Osteoblast (primary cell): ENCODE measurements around the gene ADK. TPM values are rescaled to one million over a fixed set of nuclear protein-coding genes. Genes with fewer than 3 reads are reported as not detected.

Experiments
- DNase-seq: peaks from one replicate; pipeline ENCODE4 v3.0.0; 2011; ENCODE audit warnings: low spot score, mixed read lengths; ENCODE audit not compliant: insufficient read length; ENCODE audit errors: missing footprints
- H2AFZ ChIP-seq: 2 replicates; pipeline ENCODE4 v1.6.0; 2011; ENCODE audit warnings: mild to moderate bottlenecking, low read length
- H3K27ac ChIP-seq: 2 replicates; pipeline ENCODE4 v1.5.1; 2011; ENCODE audit warnings: mild to moderate bottlenecking, low read depth, low read length, moderate library complexity
- H3K27me3 ChIP-seq: 2 replicates; pipeline ENCODE4 v1.6.0; 2012; ENCODE audit warnings: mild to moderate bottlenecking, control low read depth, inconsistent platforms, low read length, moderate library complexity; ENCODE audit not compliant: insufficient read depth
- H3K36me3 ChIP-seq: 2 replicates; pipeline ENCODE4 v1.5.1; 2011; ENCODE audit warnings: mild to moderate bottlenecking, low read length, control low read depth, moderate library complexity; ENCODE audit not compliant: insufficient read depth
- H3K4me1 ChIP-seq: 2 replicates; pipeline ENCODE4 v1.5.1; 2011; ENCODE audit warnings: mild to moderate bottlenecking, low read length, control low read depth, moderate library complexity; ENCODE audit not compliant: insufficient read depth
- H3K4me2 ChIP-seq: 2 replicates; pipeline ENCODE4 v1.6.0; 2011; ENCODE audit warnings: mild to moderate bottlenecking, low read length; ENCODE audit not compliant: insufficient read depth
- H3K4me3 ChIP-seq: fragments of 200-600 bp; sonication (generic); 3 replicates; pipeline ENCODE4 v1.5.1; 2012; ENCODE audit warnings: mild to moderate bottlenecking, low read length, inconsistent platforms; ENCODE audit not compliant: insufficient read depth
- H3K79me2 ChIP-seq: 2 replicates; pipeline ENCODE4 v1.6.0; 2012; ENCODE audit warnings: mild to moderate bottlenecking, low read length, control low read depth, inconsistent platforms; ENCODE audit not compliant: insufficient read depth
- H3K9me3 ChIP-seq: 2 replicates; pipeline ENCODE4 v1.5.1; 2011; ENCODE audit warnings: low read depth, low read length, control low read depth
- H4K20me1 ChIP-seq: 2 replicates; pipeline ENCODE4 v1.6.0; 2012; ENCODE audit warnings: mild to moderate bottlenecking, low read length, control low read depth; ENCODE audit not compliant: insufficient read depth
- CTCF ChIP-seq: IDR thresholded peaks from 2 replicates; pipeline ENCODE4 v1.5.1; 2011; ENCODE audit warnings: mild to moderate bottlenecking, low read depth, low read length, moderate library complexity; ENCODE audit errors: extremely low read depth
- total RNA-seq: library from RNA; depleted of rRNA; stranded (reverse); fragments of >200 nt; gene quantifications from 2 replicates; pipeline ENCODE4 v1.2.3, GENCODE V29; 2012

The ADK gene
- total RNA-seq, 1 donor: 34.0 TPM

- H3K27me3 ChIP-seq: no peaks in the 10 kb centered on the region
- H3K36me3 ChIP-seq: no peaks in the 10 kb centered on the region
- H3K79me2 ChIP-seq: no peaks in the 10 kb centered on the region
- no peaks in the 10 kb centered on the region for H4K20me1 ChIP-seq
- H3K4me2 ChIP-seq: no peak overlapping the region
- H3K9me3 ChIP-seq: no peaks in the 10 kb centered on the region
- peaks cover 15% of the 10 kb centered on the region for H3K4me1 ChIP-seq
- DNase-seq: no peak
- no peak overlapping the region for H3K4me3 ChIP-seq
- H3K27ac ChIP-seq: no peak overlapping the region
- no peak overlapping the region for H2AFZ ChIP-seq
- no peak for TF ChIP-seq CTCF
These were observed 14.5 kb downstream of the ADK start for GRCh38 chr10:74165530-74165901.

- Histone ChIP-seq H3K27me3 (no peaks in the 10 kb centered on the region), H3K4me1 (peaks cover 15% of the 10 kb centered on the region), H3K36me3 (no peaks in the 10 kb centered on the region), H3K4me3 (no peak overlapping the region), H3K27ac (no peak overlapping the region), H4K20me1 (no peaks in the 10 kb centered on the region), H3K4me2 (no peak overlapping the region), H2AFZ (no peak overlapping the region), H3K79me2 (no peaks in the 10 kb centered on the region), H3K9me3 (no peaks in the 10 kb centered on the region)
- no peak for TF ChIP-seq CTCF
- no peak for DNase-seq
These were observed 16.4 kb downstream of the ADK start for GRCh38 chr10:74167443-74167842.

GRCh38 chr10:74171625-74172024 lies 20.6 kb downstream of the ADK start:
- H4K20me1 ChIP-seq: no peaks in the 10 kb centered on the region
- no peaks in the 10 kb centered on the region for H3K9me3 ChIP-seq
- no peak overlapping the region for H3K27ac ChIP-seq
- no peak for TF ChIP-seq CTCF
- H3K4me3 ChIP-seq: no peak overlapping the region
- no peaks in the 10 kb centered on the region for H3K27me3 ChIP-seq
- H3K4me2 ChIP-seq: no peak overlapping the region
- no peaks in the 10 kb centered on the region for H3K36me3 ChIP-seq
- H3K79me2 ChIP-seq: peaks cover 7% of the 10 kb centered on the region
- peaks cover 8% of the 10 kb centered on the region for H3K4me1 ChIP-seq
- DNase-seq: no peak
- no peak overlapping the region for H2AFZ ChIP-seq

GRCh38 chr10:74174521-74174920 lies 23.5 kb downstream of the ADK start:
- H3K36me3 ChIP-seq: no peaks in the 10 kb centered on the region
- TF ChIP-seq CTCF: no peak
- H3K27ac ChIP-seq: no peak overlapping the region
- H3K79me2 ChIP-seq: peaks cover 33% of the 10 kb centered on the region
- H3K4me1 ChIP-seq: peaks cover 22% of the 10 kb centered on the region
- H3K9me3 ChIP-seq: no peaks in the 10 kb centered on the region
- no peak overlapping the region for H2AFZ ChIP-seq
- H3K4me3 ChIP-seq: no peak overlapping the region
- no peaks in the 10 kb centered on the region for H4K20me1 ChIP-seq
- no peak for DNase-seq
- no peaks in the 10 kb centered on the region for H3K27me3 ChIP-seq
- H3K4me2 ChIP-seq: no peak overlapping the region
